GM12865 (cell line): ENCODE measurements around the gene MTHFD1L.

ENCODE experiments used
- DNase-seq: peaks from one replicate; pipeline ENCODE4 v3.0.0; 2010; ENCODE audit warnings: low read depth
- H3K4me3 ChIP-seq: 2 replicates; pipeline ENCODE4 v1.5.1; 2011; ENCODE audit warnings: mild to moderate bottlenecking, low read depth, low read length, control low read depth
- CTCF ChIP-seq: IDR thresholded peaks from 2 replicates; pipeline ENCODE4 v1.5.1; 2011; ENCODE audit warnings: low read length, control low read depth, low read depth, inconsistent platforms; ENCODE audit not compliant: insufficient read depth; ENCODE audit errors: missing control alignments

The MTHFD1L gene

GRCh38 chr6:151071295-151071694 is 205.8 kb downstream of the MTHFD1L start:
- no peak overlapping the region for H3K4me3 ChIP-seq
- DNase-seq, result no peak
- no peak for TF ChIP-seq CTCF

- H3K4me3 ChIP-seq, result no peak overlapping the region
- DNase-seq, result no peak
- no peak for TF ChIP-seq CTCF
Observed at GRCh38 chr6:151073146-151073545, 207.6 kb downstream of the MTHFD1L start.

- H3K4me3 ChIP-seq, result no peak overlapping the region
- no peak for DNase-seq
- TF ChIP-seq CTCF, result no peak
Observed at GRCh38 chr6:151073701-151074100, 208.2 kb downstream of the MTHFD1L start.

GRCh38 chr6:151075005-151075404 is 209.5 kb downstream of the MTHFD1L start:
- no peak for DNase-seq
- TF ChIP-seq CTCF, result no peak
- H3K4me3 ChIP-seq, result no peak overlapping the region

GRCh38 chr6:151075527-151075926 is 210.0 kb downstream of the MTHFD1L start:
- no peak for TF ChIP-seq CTCF
- no peak overlapping the region for H3K4me3 ChIP-seq
- no peak for DNase-seq

- DNase-seq, result no peak
- TF ChIP-seq CTCF, result no peak
- no peak overlapping the region for H3K4me3 ChIP-seq
Observed at GRCh38 chr6:151075930-151076555, 210.5 kb downstream of the MTHFD1L start.

- TF ChIP-seq CTCF, result no peak
Observed at GRCh38 chr6:151078655-151079054, 213.2 kb downstream of the MTHFD1L start.

More at GRCh38 chr6:151078655-151079054, 213.2 kb downstream of the MTHFD1L start:
- H3K4me3 ChIP-seq, result no peak overlapping the region
- no peak for DNase-seq
